ENCODE measurements around the gene RPS16.

RPS16 gene

GRCh38 chr19:39384839-39385568, 50.7 kb downstream of the RPS16 start:
- DNase-seq = no peak

All from SHP77 treated with DMSO at 0.1 percent for 48 hours (cell line).